ENCODE results near the gene LRRC23. TPM values are rescaled to one million over a fixed set of nuclear protein-coding genes. Genes with fewer than 3 reads are reported as not detected.

The LRRC23 gene
- total RNA-seq, 1 donor from 2014 or later, result 11.6 TPM

GRCh38 chr12:6943389-6943721 lies 38.7 kb downstream of the LRRC23 start:
- peak; percentile 71 for DNase-seq
- TF ChIP-seq, protein P1, sequence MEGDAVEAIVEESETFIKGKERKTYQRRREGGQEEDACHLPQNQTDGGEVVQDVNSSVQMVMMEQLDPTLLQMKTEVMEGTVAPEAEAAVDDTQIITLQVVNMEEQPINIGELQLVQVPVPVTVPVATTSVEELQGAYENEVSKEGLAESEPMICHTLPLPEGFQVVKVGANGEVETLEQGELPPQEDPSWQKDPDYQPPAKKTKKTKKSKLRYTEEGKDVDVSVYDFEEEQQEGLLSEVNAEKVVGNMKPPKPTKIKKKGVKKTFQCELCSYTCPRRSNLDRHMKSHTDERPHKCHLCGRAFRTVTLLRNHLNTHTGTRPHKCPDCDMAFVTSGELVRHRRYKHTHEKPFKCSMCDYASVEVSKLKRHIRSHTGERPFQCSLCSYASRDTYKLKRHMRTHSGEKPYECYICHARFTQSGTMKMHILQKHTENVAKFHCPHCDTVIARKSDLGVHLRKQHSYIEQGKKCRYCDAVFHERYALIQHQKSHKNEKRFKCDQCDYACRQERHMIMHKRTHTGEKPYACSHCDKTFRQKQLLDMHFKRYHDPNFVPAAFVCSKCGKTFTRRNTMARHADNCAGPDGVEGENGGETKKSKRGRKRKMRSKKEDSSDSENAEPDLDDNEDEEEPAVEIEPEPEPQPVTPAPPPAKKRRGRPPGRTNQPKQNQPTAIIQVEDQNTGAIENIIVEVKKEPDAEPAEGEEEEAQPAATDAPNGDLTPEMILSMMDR (IDR thresholded peaks at IDR 0.05; ENCODE audit: borderline replicate concordance), result no peak
- no peaks in the 10 kb centered on the region for H3K27me3 ChIP-seq (ENCODE audit: low read depth)
- peak overlapping the region; percentile 90 for H3K4me3 ChIP-seq
- H3K36me3 ChIP-seq, result peaks cover 44% of the 10 kb centered on the region
- H3K9me3 ChIP-seq (replicated peaks), result no peaks in the 10 kb centered on the region
- peak overlapping the region; percentile 99 for H3K27ac ChIP-seq (replicated peaks)
- intact Hi-C loops (cut with micrococcal nuclease), result no loop called here
- H3K4me1 ChIP-seq, result peaks cover 80% of the 10 kb centered on the region

DNA sequence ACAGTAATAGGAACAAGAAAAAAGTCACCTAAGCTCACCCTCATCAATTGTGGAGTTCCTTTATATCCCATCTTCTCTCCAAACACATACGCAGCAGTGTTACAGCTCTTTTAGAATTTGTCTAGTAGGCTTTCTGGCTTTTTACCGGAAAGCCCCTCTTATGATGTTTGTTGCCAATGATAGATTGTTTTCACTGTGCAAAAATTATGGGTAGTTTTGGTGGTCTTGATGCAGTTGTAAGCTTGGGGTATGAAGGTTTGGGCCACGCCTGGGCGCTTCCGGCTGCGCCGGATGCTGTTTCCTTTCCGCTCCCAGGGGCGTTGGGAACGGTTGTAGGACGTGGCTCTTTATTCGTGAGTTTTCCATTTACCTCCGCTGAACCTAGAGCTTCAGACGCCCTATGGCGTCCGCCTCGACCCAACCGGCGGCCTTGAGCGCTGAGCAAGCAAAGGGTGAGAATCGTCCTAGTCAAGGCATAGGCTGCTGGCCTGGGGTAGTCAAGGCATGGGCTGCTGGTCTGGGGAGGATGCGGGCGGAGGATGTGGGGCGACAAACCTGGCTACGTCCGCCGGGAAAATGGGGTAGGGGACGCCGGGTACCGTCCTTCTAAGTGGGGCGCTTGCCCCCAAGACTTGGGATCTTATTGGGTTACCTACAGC lies 39.2 kb downstream of the LRRC23 start, which contains the start of the genes C12orf57 and RNU7-1:
Gene C12orf57 (plus strand): TSS at position 301 of the 659 bp plus-strand sequence. CDS start 100 bp downstream, at position 401.
Gene RNU7-1 (plus strand): TSS at position 95 of the 659 bp plus-strand sequence.
- Histone ChIP-seq H3K9me3 (replicated peaks) (no peaks in the 10 kb centered on the region), H3K4me3 (peak within 1 kb of the TSS; percentile 90), H3K4me1 (peaks cover 75% of the 10 kb centered on the region), H3K27me3 (ENCODE audit: low read depth) (no peaks in the 10 kb centered on the region), H3K36me3 (peaks cover 44% of the 10 kb centered on the region), H3K27ac (replicated peaks) (peak within 1 kb of the TSS; percentile 99)
- intact Hi-C loops (cut with micrococcal nuclease), result no loop called here
- peak; percentile 77 for DNase-seq
- TF ChIP-seq, protein P1 (IDR thresholded peaks at IDR 0.05; ENCODE audit: borderline replicate concordance), result no peak

GRCh38 chr12:6944381-6945186 lies 40.0 kb downstream of the LRRC23 start:
- intact Hi-C loops (cut with micrococcal nuclease), result no loop called here
- Histone ChIP-seq H3K9me3 (replicated peaks) (no peaks in the 10 kb centered on the region), H3K27me3 (ENCODE audit: low read depth) (no peaks in the 10 kb centered on the region), H3K4me1 (peaks cover 68% of the 10 kb centered on the region), H3K36me3 (peaks cover 43% of the 10 kb centered on the region), H3K4me3 (peak overlapping the region; percentile 90), H3K27ac (replicated peaks) (peak overlapping the region; percentile 99)
- TF ChIP-seq, protein P1 (IDR thresholded peaks at IDR 0.05; ENCODE audit: borderline replicate concordance), result peak; percentile 91
- DNase-seq, result peak; percentile 94

DNA sequence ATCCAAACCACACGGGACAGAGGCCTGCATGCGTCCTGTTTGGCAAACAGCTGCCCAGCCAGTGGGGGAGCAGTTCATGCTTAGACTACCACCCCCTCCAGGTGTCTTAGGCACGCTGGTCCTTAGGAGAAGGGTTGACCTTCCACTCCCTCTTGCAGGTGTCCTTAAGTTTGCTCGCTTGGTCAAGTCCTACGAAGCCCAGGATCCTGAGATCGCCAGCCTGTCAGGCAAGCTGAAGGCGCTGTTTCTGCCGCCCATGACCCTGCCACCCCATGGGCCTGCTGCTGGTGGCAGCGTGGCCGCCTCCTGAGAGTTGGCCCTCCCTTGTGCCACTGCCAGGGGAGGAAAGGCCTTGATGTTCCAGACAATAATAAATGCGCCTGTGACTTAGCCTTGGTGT lies 41.0 kb downstream of the LRRC23 start:
- TF ChIP-seq, protein P1 (IDR thresholded peaks at IDR 0.05; ENCODE audit: borderline replicate concordance), result no peak
- no peaks in the 10 kb centered on the region for H3K27me3 ChIP-seq (ENCODE audit: low read depth)
- H3K27ac ChIP-seq (replicated peaks), result peak overlapping the region; percentile 99
- DNase-seq, result no peak
- peaks cover 58% of the 10 kb centered on the region for H3K4me1 ChIP-seq
- peak overlapping the region; percentile 90 for H3K4me3 ChIP-seq
- intact Hi-C loops (cut with micrococcal nuclease), result no loop called here
- H3K36me3 ChIP-seq, result peaks cover 32% of the 10 kb centered on the region
- no peaks in the 10 kb centered on the region for H3K9me3 ChIP-seq (replicated peaks)

GRCh38 chr12:6946033-6946919 lies 41.7 kb downstream of the LRRC23 start:
- H3K27me3 ChIP-seq (ENCODE audit: low read depth), result no peaks in the 10 kb centered on the region
- H3K9me3 ChIP-seq (replicated peaks), result no peaks in the 10 kb centered on the region
- intact Hi-C loops (cut with micrococcal nuclease), result no loop called here
- H3K4me1 ChIP-seq, result peaks cover 53% of the 10 kb centered on the region
- peak overlapping the region; percentile 90 for H3K4me3 ChIP-seq
- H3K36me3 ChIP-seq, result peaks cover 26% of the 10 kb centered on the region
- TF ChIP-seq, protein P1 (IDR thresholded peaks at IDR 0.05; ENCODE audit: borderline replicate concordance), result no peak
- DNase-seq, result no peak
- peak overlapping the region; percentile 99 for H3K27ac ChIP-seq (replicated peaks)

Data from left ventricle myocardium inferior (tissue), 1 donor.